Measurements from ENCODE around the gene MYH1.

Gene MYH1

DNA sequence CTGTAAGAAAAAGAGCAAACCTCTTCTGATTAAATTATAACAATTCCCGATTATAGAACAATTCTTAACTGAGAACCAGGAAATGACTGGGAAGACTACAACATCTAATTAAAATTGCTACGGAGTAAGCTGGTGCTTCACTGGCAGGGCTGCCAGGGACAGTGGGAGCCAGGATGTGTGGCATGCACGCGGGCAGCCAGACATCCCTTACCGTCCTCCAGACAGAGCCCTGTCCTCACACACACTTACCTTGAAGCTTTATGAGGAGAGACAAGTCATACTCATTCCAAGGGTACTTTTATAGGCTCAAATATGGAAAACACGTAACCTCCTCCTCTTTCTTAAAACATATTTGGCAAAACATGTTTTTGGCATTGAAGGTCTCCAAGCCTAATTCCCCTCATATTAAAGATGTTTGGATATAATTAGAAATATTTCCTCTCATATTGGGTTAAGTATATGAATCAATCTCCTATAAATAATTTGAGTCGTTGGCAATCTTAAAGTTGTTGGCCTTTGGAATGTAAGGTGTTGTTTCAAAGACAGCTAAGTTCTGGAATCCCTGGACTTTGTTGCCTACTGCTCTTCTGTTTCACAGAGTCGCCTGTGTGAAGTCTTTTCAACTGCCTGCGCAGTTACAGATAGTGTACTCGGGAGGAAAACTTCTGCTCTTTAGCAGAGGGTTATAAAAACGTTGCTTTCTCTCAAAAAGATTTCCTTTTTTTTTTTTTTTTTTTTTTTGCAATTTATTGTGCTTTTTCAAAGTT lies at the start of gene MYH1:
Gene MYH1 (minus strand): TSS at position 272 of the 767 bp plus-strand sequence. CDS start 1,900 bp downstream, outside the sequence.
- H3K9me2 ChIP-seq (replicated peaks; ENCODE audit: insufficient read depth, low read length): no peaks in the 10 kb centered on the region
- no peaks in the 10 kb centered on the region for H3K4me1 ChIP-seq (ENCODE audit: low read length)
- TF ChIP-seq EZH2phosphoT487 (IDR thresholded peaks at IDR 0.05; ENCODE audit: low read length): no peak
- TF ChIP-seq EZH2 (optimal IDR thresholded peaks at IDR 0.05; ENCODE audit: low read depth, low read length): no peak
- TF ChIP-seq, protein P1, sequence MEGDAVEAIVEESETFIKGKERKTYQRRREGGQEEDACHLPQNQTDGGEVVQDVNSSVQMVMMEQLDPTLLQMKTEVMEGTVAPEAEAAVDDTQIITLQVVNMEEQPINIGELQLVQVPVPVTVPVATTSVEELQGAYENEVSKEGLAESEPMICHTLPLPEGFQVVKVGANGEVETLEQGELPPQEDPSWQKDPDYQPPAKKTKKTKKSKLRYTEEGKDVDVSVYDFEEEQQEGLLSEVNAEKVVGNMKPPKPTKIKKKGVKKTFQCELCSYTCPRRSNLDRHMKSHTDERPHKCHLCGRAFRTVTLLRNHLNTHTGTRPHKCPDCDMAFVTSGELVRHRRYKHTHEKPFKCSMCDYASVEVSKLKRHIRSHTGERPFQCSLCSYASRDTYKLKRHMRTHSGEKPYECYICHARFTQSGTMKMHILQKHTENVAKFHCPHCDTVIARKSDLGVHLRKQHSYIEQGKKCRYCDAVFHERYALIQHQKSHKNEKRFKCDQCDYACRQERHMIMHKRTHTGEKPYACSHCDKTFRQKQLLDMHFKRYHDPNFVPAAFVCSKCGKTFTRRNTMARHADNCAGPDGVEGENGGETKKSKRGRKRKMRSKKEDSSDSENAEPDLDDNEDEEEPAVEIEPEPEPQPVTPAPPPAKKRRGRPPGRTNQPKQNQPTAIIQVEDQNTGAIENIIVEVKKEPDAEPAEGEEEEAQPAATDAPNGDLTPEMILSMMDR (IDR thresholded peaks at IDR 0.05; ENCODE audit: low read length): no peak
- no peaks in the 10 kb centered on the region for H3K9me3 ChIP-seq (replicated peaks; ENCODE audit: insufficient read depth, low read length)
- H3K9ac ChIP-seq (ENCODE audit: low read length): no peak within 1 kb of the TSS
- no peaks in the 10 kb centered on the region for H3K36me3 ChIP-seq (replicated peaks; ENCODE audit: insufficient read depth, low read length)
- no peak within 1 kb of the TSS for H3K4me3 ChIP-seq (ENCODE audit: low read length)
- no peaks in the 10 kb centered on the region for H3K27me3 ChIP-seq (replicated peaks; ENCODE audit: insufficient read depth, low read length)
- no peaks in the 10 kb centered on the region for H4K20me1 ChIP-seq (ENCODE audit: insufficient read depth, low read length)
- no peaks in the 10 kb centered on the region for H3F3A ChIP-seq (ENCODE audit: insufficient read depth, low read length)
- no peak for DNase-seq
- H3K79me2 ChIP-seq (ENCODE audit: low read length): no peaks in the 10 kb centered on the region
- no peak within 1 kb of the TSS for H3K27ac ChIP-seq (ENCODE audit: low read length)
- no peak within 1 kb of the TSS for H2AFZ ChIP-seq (ENCODE audit: low read length)
- no peak within 1 kb of the TSS for H3K4me2 ChIP-seq (ENCODE audit: low read depth, low read length)

- Histone ChIP-seq H3K4me2 (ENCODE audit: low read depth, low read length) (no peak overlapping the region), H3K79me2 (ENCODE audit: low read length) (no peaks in the 10 kb centered on the region), H3K9me3 (replicated peaks; ENCODE audit: insufficient read depth, low read length) (no peaks in the 10 kb centered on the region), H3K9me2 (replicated peaks; ENCODE audit: insufficient read depth, low read length) (no peaks in the 10 kb centered on the region), H3K9ac (ENCODE audit: low read length) (no peak overlapping the region), H3K27ac (ENCODE audit: low read length) (no peak overlapping the region), H3K27me3 (replicated peaks; ENCODE audit: insufficient read depth, low read length) (no peaks in the 10 kb centered on the region), H3K4me1 (ENCODE audit: low read length) (no peaks in the 10 kb centered on the region), H4K20me1 (ENCODE audit: insufficient read depth, low read length) (no peaks in the 10 kb centered on the region), H3F3A (ENCODE audit: insufficient read depth, low read length) (no peaks in the 10 kb centered on the region), H3K36me3 (replicated peaks; ENCODE audit: insufficient read depth, low read length) (no peaks in the 10 kb centered on the region), H3K4me3 (ENCODE audit: low read length) (no peak overlapping the region), H2AFZ (ENCODE audit: low read length) (no peak overlapping the region)
- no peak for TF ChIP-seq EZH2 (optimal IDR thresholded peaks at IDR 0.05; ENCODE audit: low read depth, low read length)
- no peak for TF ChIP-seq EZH2phosphoT487 (IDR thresholded peaks at IDR 0.05; ENCODE audit: low read length)
- TF ChIP-seq, protein P1 (IDR thresholded peaks at IDR 0.05; ENCODE audit: low read length): no peak
- no peak for DNase-seq
These were observed 45.8 kb upstream of the MYH1 start for GRCh38 chr17:10563991-10564660.

- TF ChIP-seq, protein P1 (IDR thresholded peaks at IDR 0.05; ENCODE audit: low read length): no peak
- no peak for TF ChIP-seq EZH2phosphoT487 (IDR thresholded peaks at IDR 0.05; ENCODE audit: low read length)
- TF ChIP-seq EZH2 (optimal IDR thresholded peaks at IDR 0.05; ENCODE audit: low read depth, low read length): no peak
- no peaks in the 10 kb centered on the region for H3K79me2 ChIP-seq (ENCODE audit: low read length)
- H4K20me1 ChIP-seq (ENCODE audit: insufficient read depth, low read length): no peaks in the 10 kb centered on the region
- H3K9me3 ChIP-seq (replicated peaks; ENCODE audit: insufficient read depth, low read length): no peaks in the 10 kb centered on the region
- no peak overlapping the region for H3K4me2 ChIP-seq (ENCODE audit: low read depth, low read length)
- no peaks in the 10 kb centered on the region for H3K27me3 ChIP-seq (replicated peaks; ENCODE audit: insufficient read depth, low read length)
- no peak overlapping the region for H3K9ac ChIP-seq (ENCODE audit: low read length)
- DNase-seq: no peak
- H3K27ac ChIP-seq (ENCODE audit: low read length): no peak overlapping the region
- H3F3A ChIP-seq (ENCODE audit: insufficient read depth, low read length): no peaks in the 10 kb centered on the region
- no peak overlapping the region for H3K4me3 ChIP-seq (ENCODE audit: low read length)
- H3K4me1 ChIP-seq (ENCODE audit: low read length): no peaks in the 10 kb centered on the region
- no peaks in the 10 kb centered on the region for H3K36me3 ChIP-seq (replicated peaks; ENCODE audit: insufficient read depth, low read length)
- H3K9me2 ChIP-seq (replicated peaks; ENCODE audit: insufficient read depth, low read length): no peaks in the 10 kb centered on the region
- no peak overlapping the region for H2AFZ ChIP-seq (ENCODE audit: low read length)
These were observed 39.7 kb upstream of the MYH1 start for GRCh38 chr17:10558049-10558448.
